NCI-H1930 (cell line): ENCODE data around the gene ABCA4.
"Not testable (repeated sequence)": the region's sequence is repeated elsewhere in the genome, so short reads cannot be mapped to it uniquely, and the experiment has no call there.

Experiments
- DNase-seq, 2 experiments: peaks; one replicate each; lab custom pipeline; 2025; lab: John Stamatoyannopoulos, UW

The ABCA4 gene

GRCh38 chr1:94120991-94121390 lies at the start of gene ABCA4:
TSS of gene ABCA4 (minus strand) at chr1:94121148. CDS start at chr1:94121045, 103 bp downstream.
- no peak for DNase-seq

GRCh38 chr1:94169126-94169525 lies 48.2 kb upstream of the ABCA4 start:
- DNase-seq = no peak

DNA sequence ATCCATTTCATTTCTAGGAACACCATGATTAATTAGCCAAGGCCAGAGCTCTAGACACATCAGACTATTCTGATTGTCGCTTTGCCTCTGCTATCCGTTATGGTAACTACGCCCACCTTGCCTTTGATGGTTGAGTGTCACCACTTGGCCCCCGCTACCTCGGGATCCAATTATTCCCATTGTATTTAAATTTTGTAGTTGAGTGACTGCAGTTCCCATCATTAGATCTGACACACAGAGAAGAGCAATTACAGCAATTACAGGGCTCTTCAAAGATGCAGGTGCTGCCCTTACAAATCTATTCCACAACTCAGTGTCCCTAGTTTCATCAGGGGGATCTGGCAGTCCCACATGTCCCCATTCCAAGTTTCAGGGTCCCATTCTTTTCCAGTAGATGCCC lies 44.9 kb upstream of the ABCA4 start:
- no peak for DNase-seq

- DNase-seq = not testable (repeated sequence)
Observed at GRCh38 chr1:94164885-94165284, 43.9 kb upstream of the ABCA4 start.

DNA sequence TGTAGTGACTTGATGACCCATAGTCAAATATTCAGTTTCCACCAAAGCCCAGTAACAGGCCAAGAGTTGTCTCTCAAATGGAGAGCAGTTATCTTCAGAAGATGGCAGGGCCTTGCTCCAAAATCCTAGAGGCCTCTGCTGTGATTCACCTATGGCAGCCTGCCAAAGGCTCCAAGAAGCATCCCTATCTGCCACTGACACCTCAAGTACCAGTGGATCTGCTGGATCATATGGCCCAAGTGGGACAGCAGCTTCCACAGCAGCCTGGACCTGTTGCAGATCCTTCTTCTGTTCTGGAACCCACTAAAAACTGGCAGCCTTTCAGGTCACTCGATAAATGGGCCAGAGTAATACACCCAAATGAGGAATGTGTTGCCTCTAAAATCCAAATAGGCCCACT lies 43.2 kb upstream of the ABCA4 start:
- DNase-seq = not testable (repeated sequence)

DNA sequence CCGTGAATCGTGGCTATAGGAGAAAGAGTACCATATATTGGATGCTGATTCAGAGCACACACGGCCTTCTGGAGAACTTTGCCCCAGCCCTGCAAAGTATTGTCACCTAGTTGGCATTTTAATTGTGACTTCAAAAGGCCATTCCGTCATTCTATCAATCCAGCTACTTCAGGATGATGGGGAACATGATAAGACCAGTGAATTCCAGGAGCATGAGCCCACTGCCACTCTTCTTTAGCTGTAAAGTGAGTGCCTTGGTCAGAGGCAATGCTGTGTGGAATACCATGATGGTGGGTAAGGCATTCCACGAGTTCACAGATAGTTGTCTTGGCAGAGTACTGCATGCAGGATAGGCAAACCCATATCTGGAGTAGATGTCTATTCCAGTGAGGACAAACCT lies 42.3 kb upstream of the ABCA4 start:
- DNase-seq = not testable (repeated sequence)

- no peak for DNase-seq
Observed at GRCh38 chr1:94160811-94161210, 39.9 kb upstream of the ABCA4 start.

- DNase-seq = no peak
Observed at GRCh38 chr1:94156096-94156625, 35.2 kb upstream of the ABCA4 start.

DNA sequence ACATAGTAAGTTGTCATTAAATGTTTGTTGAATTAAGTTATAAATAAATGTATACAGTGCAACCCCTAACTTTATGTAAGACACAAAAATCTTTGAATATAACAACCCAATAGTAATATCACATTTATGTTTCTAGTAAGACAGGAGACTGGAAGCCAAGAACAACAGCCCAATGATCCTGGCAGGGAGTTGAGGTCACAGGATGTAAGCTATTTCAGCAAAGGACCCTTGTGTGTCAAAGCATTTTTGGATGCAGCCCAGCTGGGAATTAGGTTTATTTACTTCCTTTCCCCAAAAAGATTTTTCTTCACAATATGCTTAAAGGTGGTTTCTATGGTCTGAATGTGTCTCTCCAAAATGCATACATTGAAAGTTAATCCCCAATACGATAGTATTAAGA lies 34.0 kb upstream of the ABCA4 start:
- DNase-seq = no peak

DNA sequence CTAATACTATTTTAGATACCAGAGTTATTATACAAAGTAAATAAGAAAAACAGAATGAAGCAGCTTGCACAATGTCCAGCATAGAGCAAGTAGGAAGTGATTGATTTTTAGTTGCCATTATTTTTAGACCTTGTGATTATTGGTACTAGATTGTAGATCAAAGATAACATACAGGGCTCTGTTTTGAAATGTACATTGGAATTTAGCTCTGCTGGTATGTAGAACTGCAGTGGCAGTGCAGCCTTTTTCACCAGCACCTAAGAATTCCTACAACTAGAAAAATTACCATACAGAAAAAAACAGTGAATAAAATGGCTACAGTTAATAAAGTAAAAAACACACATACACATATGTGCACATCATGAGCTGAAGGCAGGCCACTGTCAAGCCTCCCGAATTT lies 32.2 kb upstream of the ABCA4 start:
- no peak for DNase-seq

DNA sequence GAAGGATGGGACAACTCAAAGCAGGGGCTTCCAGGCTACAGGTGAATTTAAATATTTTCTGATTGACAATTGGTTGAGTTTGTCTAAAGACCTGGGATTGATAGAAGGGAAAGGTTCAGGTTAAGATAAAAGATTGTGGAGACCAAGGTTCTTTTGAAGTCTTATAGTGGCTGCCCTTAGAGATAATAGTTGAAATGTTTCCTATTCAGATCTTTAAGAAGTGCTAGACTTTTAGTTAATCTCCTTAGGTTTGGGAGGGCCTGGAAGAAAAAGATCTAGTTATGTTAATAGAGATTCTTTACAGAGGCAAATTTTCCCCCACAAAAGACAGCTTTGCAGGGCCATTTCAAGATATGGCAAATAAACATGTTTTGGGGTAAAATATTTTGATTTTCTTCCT lies 28.2 kb upstream of the ABCA4 start:
- not testable (repeated sequence) for DNase-seq

GRCh38 chr1:94146273-94146672 lies 25.3 kb upstream of the ABCA4 start:
- no peak for DNase-seq

DNA sequence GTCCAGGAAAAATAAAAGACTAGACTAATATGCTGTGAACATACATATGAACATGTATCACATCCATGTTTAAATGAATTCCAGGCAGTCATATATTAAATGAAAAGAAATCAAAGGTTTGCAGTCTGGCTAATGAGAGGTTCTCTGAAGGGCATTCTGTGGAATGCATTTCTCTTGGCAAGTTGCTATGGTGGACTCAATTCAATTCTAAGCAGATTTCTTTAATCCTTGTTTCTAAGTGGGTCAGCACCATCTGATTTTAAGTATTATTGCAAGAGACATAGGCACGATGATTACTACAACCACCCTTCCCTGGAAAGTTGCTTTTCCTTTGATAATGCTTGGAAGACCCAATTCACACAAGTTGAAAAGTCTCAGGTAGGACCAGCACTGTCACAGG lies 23.9 kb upstream of the ABCA4 start:
- no peak for DNase-seq

- DNase-seq = no peak
Observed at GRCh38 chr1:94143809-94144176, 22.8 kb upstream of the ABCA4 start.

DNA sequence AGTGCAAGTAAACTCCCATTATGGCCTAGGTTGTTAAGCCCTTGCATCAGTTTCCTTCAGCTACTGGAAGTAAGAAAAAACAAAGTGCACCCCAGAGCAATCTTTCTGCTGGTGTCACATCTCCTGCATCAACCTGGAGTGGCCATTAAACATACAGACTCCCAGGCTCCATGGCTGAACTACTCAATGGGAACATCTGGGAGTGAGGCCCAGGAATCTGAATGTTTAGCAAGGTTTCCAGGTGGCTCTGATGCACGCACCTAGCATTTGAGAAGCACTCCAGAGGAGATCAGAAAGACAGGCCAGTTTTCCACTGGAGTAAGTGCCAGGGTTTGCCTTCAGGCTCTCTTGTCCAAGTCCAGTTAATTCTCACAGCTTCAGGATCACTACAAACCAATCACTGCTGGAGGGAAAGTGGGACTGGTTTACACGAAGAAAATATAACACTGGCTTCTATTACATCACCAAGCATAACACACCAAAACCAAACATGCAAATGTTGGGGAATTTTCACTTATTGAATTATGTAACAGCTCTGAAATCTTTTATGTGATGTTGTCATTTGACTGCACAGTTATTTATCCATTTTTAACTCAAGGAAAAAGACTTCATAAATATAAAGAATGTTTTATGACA lies 22.3 kb upstream of the ABCA4 start:
- no peak for DNase-seq

GRCh38 chr1:94142583-94142982 lies 21.6 kb upstream of the ABCA4 start:
- DNase-seq = no peak

- DNase-seq = no peak
Observed at GRCh38 chr1:94142022-94142421, 21.1 kb upstream of the ABCA4 start.

DNA sequence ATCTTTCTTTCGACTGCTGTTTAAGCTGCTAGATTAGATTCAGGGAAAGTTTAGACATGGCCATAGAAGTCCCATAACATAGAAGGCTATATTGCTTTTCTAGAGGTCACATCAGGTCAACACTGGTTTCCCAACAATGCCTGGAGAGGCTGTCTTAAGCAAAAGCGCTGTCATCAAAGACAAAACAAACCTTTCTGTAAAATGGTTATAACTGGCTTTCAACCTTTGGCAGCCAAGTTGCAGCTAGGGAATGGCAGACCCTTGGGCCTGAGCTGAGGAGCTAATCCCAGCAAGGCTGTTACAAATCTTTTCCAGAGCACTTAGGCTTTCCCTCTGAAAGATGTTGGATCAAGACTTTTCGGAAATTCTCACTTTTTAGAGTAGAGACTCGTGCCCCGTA lies 11.2 kb upstream of the ABCA4 start:
- no peak for DNase-seq

DNA sequence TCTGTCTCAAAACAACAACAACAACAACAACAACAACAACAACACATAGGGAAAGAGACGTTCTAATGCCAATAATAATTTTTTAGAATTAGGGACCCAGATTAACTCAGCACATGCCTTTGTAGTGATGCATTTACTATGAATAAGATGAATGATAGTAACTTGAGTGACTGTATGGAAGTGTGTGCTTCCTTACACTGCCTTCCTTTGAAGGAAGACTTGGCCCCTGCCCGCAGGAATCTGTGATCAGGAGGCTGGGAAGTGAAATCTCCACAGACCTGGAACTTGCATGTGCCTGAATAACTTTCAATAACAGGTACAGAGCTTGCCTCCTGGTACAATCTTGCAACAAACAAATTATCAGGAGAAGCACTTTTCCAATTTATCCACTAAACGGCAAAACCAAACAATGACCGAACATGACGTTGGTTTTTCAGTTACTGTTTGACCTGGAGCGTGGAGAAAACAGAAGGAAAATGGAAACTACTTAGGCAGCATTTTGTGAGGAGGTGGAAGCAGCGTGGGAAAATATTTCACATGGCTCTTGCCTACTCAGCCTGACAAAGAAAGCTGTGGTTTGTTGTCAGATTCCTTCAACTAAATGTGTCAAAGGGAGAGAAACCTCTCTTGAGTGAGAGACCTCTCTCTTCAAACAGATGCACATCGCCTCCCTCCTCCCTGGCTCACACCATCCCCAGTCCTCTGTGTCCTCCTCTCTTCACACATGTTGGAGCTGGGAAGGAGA lies 10.1 kb upstream of the ABCA4 start:
- no peak for DNase-seq

- no peak for DNase-seq
Observed at GRCh38 chr1:94126651-94127050, 5.7 kb upstream of the ABCA4 start.

GRCh38 chr1:94125551-94126514 lies 4.9 kb upstream of the ABCA4 start:
- no peak for DNase-seq

DNA sequence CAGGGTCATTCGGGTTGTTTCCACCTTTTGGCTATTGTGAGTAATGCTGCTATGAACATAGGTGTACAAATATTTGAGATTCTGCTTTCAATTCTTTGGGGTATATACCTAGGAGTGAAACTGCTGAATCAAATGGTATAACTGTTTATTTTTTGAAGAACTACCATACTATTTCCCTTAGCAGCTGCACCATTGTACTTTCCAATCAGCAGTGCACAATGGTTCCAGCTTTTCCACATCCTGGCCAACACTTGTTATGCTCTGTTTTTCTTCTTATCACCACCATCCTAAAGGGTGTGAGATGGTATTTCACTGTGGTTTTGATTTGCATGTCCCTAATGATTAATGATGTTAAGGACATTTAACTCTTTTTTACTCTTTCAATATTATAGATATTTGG lies 3.6 kb upstream of the ABCA4 start:
- no peak for DNase-seq
